Cardiac fibroblast (primary cell): ENCODE measurements around the gene LRRIQ1.

Experiments used
- DNase-seq, 2 donors: peaks; one replicate each; pipeline versions ENCODE4 v3.0.0 to v3.0.0-alpha.2; 2010; ENCODE audit warnings: low read depth in 2 of 2
- H3K4me3 ChIP-seq, 2 donors: replicated peaks in 1 of 2; 1 replicate in 1 of 2; 2 replicates in 1 of 2; pipeline ENCODE4 v1.5.1; 2011; ENCODE audit warnings: low read depth in 2 of 2, low read length in 2 of 2, mild to moderate bottlenecking in 2 of 2, moderate library complexity in 1 of 2
- CTCF ChIP-seq: IDR thresholded peaks from one replicate; pipeline ENCODE4 v1.5.1; 2011; ENCODE audit warnings: low read depth, mild to moderate bottlenecking, low read length, inconsistent platforms

The LRRIQ1 gene

DNA sequence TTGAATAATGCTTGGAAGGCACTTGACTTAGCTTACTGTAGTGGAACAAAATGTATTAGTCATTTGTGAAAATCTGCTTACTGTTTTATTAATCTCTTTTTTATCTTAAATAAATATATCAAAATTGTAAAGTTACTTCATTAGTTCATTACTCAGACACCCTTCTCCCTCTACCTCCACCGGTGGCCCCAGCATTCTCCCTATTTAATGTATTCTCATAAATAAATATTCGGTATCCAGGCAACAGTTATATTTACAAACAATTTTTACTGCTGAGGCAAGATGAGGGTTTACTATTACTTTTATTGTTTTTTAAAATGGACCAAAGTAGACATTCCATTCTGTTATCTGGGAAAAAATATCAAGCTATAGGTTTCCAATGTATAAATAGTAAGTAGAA lies 224.3 kb downstream of the LRRIQ1 start:
- no peak for TF ChIP-seq CTCF
- no peak overlapping the region for H3K4me3 ChIP-seq
- DNase-seq, result no peak

DNA sequence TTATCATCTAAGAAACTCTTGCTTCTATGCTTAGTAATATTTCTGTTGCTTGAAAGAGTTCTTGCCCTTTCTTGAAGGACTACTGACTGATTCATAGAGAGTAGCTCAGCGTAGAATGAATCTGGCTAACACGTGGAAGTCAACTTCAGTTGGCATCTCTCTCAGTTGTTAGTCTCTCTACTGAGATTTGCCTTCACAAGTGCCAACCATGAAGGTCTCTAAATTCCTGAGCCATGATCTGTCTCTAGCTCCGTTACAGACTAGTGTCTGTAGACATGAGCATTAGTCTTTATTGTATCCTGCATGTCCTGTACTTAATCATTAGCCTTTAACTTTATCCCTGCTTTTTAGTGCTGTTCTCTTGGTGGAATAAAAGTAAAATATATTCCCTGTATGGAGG lies 224.7 kb downstream of the LRRIQ1 start:
- no peak for DNase-seq
- H3K4me3 ChIP-seq, result no peak overlapping the region
- TF ChIP-seq CTCF, result no peak

DNA sequence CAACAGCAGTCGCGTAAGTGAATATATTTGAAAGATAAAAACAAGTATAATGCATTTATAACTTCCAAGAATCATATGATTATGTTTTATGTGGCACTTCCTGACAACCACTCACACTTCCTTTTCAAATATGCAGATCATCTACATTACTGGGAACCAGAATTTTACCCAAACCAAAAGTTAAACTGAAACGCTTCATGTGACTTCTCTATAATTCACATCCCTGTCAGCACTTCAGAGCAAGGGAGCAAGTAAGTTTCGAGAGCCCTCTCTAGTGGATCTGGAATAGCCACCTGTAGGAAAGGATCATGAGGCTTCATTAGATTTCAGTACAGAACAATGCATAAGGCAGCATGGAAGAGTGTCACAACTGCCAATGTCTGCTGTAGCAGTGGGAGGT lies 230.2 kb downstream of the LRRIQ1 start:
- H3K4me3 ChIP-seq, result no peak overlapping the region
- no peak for TF ChIP-seq CTCF
- no peak for DNase-seq

DNA sequence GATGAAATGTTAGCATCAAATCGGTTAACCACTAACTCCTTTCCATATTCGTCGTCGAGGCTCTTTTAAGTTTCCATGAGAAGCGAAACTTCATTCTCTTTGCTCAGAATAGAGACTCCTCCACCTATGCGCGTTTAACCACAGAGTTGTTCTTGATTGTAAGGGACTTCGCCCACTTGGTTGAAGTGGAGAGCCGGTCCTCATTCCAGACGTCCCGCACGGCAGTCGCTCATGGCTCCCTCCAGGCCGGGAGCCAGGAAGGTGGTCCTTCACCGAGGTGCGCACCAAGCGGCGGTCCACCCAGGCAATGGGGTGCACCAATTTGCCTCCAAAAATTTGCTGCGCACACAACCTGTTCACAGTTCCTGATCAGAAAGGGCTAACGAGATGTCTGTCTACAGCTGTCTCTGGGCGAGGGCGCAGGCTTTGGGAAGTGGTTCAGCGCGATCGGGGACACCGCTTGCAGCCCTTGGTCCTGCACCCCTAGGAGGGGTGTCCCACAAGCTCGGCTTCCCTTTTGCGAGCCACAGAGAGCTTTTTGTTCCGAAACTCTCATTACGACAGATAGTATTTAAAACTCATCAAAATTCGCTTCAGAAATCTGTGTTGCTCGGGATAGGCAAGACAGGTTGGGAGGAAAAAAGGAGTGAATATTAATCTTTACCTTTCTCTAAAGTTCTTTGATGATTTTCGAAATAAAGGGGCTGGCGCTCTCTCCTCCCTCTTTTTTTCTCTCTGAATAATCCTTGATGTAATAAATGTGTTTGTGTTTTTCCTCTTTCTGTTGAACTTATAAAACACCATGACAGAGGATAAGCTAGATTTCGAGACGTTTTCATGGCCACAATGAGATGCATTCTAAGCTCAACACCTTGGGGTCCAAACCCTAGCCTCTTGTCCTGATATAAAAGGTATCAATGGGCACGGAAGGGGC lies 237.5 kb downstream of the LRRIQ1 start:
- no peak for DNase-seq
- no peak overlapping the region for H3K4me3 ChIP-seq
- no peak for TF ChIP-seq CTCF

DNA sequence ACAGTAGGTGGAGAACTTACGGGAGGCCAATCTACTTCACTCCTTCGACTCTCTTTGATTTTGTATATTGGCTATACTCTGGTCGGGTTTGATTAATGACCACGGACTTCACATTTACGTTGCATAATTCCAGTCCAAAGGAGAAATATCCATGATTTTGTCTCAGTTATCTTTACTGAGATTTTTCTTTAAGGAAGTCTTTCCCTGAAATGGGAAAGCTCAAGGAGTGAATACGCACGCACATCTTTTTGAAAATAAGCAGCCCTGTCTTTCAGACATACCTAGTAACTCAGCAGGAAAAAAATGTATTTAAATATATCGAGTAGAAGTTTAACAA lies 238.1 kb downstream of the LRRIQ1 start:
- H3K4me3 ChIP-seq, result no peak overlapping the region
- TF ChIP-seq CTCF, result no peak
- DNase-seq, result no peak

DNA sequence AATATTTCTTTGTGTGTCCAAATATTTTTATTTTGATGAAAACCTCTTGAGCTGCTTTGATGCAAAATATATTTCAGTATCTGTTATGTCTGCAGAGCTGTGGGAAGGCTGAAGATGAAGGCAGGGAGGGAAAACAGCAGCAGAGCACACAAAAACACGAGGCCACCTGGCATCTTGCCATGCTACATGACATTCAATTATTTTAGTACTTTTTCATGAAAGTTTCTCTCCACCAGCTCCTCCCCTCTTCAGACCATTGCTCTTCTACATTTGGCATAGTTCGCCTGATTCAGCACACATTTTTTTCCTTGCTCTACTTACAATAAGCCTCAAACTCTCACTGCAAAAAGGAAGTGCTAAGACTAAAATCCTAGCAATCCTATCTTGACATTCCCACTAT lies 239.2 kb downstream of the LRRIQ1 start:
- no peak for DNase-seq
- H3K4me3 ChIP-seq, result no peak overlapping the region
- no peak for TF ChIP-seq CTCF

DNA sequence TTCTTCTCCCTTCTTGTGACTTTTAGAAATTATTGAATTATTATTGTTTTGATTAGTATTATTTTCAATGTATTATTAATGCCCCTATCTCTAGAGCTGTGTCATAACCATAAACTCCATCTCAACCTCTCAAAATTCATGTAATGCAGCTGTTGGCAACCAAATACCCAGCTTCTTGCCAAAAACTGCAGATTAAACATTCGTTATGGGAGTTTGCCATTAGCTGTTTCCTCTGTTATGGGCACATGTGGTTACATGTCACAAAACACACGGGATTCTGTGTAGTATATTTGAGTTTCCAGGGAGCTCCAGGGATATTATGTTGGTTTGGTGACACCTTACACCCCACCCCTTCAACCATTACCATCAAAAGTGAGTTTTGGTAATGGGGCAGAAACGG lies 241.0 kb downstream of the LRRIQ1 start:
- no peak for DNase-seq
- no peak for TF ChIP-seq CTCF
- no peak overlapping the region for H3K4me3 ChIP-seq
